Liver (tissue), 3 donors: ENCODE measurements around the gene GALNT9.

Experiments
- FOXA1 ChIP-seq: IDR thresholded peaks from 2 replicates; pipeline ENCODE4 v1.6.1; 2016; ENCODE audit warnings: antibody characterized with exemption
- FOXA2 ChIP-seq: IDR thresholded peaks from 2 replicates; pipeline ENCODE4 v1.6.1; 2016; ENCODE audit warnings: antibody characterized with exemption
- GABPA ChIP-seq, 2 donors: IDR thresholded peaks in 1 of 2; conservative IDR thresholded peaks in 1 of 2; 2 replicates each; pipeline ENCODE4 v1.6.1; 2016; ENCODE audit warnings: antibody characterized with exemption in 2 of 2, mild to moderate bottlenecking in 1 of 2, moderate library complexity in 1 of 2
- HNF4G ChIP-seq: IDR thresholded peaks from 2 replicates; pipeline ENCODE4 v1.6.1; 2016; ENCODE audit warnings: antibody characterized with exemption
- JUND ChIP-seq, 2 donors: IDR thresholded peaks; 2 replicates each; pipeline ENCODE4 v1.6.1; 2016; ENCODE audit warnings: antibody characterized with exemption in 2 of 2
- RAD21 ChIP-seq, 2 donors: IDR thresholded peaks; 2 replicates each; pipeline ENCODE4 v1.6.1; 2016; ENCODE audit warnings: antibody characterized with exemption in 2 of 2, mild to moderate bottlenecking in 2 of 2
- TAF1 ChIP-seq: conservative IDR thresholded peaks from 2 replicates; pipeline ENCODE4 v1.6.1; 2016; ENCODE audit warnings: antibody characterized with exemption, mild to moderate bottlenecking
- TF ChIP-seq, protein P1 (sequence below): fragments of 150-350 bp; IDR thresholded peaks from 2 replicates; pipeline ENCODE4 v1.5.1; 2017; ENCODE audit warnings: improper control_type of control experiment, low read depth, low read length; ENCODE audit not compliant: missing input control
- TF ChIP-seq, protein P2 (sequence below): IDR thresholded peaks from 2 replicates; pipeline ENCODE4 v1.6.1; 2016; ENCODE audit warnings: antibody characterized with exemption
- TF ChIP-seq, protein P3 (sequence below): IDR thresholded peaks from 2 replicates; pipeline ENCODE4 v1.6.1; 2016; ENCODE audit warnings: antibody characterized with exemption, mild to moderate bottlenecking
- TF ChIP-seq, protein P4 (sequence below): IDR thresholded peaks from 2 replicates; pipeline ENCODE4 v1.6.1; 2016; ENCODE audit warnings: antibody characterized with exemption
- donor health status: healthy.
- donor health status: healthy.

DNA sequence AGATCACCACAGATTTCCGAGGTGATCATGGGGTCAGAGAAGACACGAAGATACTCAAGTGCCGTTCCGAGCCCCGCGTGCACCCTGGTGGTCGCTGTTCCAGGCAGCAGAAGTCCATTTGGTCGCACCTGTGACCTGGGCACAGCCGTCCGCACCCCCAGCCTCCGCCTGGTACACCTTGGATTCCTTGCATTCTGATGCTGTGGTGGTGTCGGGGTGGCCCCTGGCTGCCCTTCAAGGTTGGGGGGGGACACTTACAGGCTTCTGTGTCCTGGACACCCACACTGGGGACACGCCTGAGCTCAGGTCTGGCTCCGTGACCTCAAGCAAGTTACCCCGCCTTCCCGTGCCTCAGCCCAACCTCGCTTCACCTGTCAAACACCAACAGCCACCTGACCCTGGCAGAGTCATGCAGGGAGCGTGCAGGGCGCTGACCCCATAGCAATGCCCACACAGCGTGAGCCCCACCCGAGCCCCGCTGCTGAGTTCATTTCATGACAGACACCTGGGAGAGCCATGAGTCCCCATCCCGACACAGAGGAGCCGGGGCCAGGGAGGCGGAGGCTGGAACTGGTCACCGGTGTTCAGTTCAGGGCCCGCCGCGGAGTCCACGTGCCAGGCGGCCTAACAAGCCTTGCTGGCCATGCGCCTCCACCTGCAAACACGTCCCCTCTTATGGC, 17.9 kb upstream of the GALNT9 start:
- TF ChIP-seq, protein P1, sequence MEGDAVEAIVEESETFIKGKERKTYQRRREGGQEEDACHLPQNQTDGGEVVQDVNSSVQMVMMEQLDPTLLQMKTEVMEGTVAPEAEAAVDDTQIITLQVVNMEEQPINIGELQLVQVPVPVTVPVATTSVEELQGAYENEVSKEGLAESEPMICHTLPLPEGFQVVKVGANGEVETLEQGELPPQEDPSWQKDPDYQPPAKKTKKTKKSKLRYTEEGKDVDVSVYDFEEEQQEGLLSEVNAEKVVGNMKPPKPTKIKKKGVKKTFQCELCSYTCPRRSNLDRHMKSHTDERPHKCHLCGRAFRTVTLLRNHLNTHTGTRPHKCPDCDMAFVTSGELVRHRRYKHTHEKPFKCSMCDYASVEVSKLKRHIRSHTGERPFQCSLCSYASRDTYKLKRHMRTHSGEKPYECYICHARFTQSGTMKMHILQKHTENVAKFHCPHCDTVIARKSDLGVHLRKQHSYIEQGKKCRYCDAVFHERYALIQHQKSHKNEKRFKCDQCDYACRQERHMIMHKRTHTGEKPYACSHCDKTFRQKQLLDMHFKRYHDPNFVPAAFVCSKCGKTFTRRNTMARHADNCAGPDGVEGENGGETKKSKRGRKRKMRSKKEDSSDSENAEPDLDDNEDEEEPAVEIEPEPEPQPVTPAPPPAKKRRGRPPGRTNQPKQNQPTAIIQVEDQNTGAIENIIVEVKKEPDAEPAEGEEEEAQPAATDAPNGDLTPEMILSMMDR = no peak
- TF ChIP-seq HNF4G = no peak
- no peak for TF ChIP-seq GABPA (IDR thresholded peaks at IDR 0.05 in 1 of 2, conservative IDR thresholded peaks at IDR 0.05 in 1 of 2)
- no peak for TF ChIP-seq JUND (IDR thresholded peaks at IDR 0.05)
- TF ChIP-seq, protein P2, sequence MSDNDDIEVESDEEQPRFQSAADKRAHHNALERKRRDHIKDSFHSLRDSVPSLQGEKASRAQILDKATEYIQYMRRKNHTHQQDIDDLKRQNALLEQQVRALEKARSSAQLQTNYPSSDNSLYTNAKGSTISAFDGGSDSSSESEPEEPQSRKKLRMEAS = no peak
- TF ChIP-seq, protein P3, sequence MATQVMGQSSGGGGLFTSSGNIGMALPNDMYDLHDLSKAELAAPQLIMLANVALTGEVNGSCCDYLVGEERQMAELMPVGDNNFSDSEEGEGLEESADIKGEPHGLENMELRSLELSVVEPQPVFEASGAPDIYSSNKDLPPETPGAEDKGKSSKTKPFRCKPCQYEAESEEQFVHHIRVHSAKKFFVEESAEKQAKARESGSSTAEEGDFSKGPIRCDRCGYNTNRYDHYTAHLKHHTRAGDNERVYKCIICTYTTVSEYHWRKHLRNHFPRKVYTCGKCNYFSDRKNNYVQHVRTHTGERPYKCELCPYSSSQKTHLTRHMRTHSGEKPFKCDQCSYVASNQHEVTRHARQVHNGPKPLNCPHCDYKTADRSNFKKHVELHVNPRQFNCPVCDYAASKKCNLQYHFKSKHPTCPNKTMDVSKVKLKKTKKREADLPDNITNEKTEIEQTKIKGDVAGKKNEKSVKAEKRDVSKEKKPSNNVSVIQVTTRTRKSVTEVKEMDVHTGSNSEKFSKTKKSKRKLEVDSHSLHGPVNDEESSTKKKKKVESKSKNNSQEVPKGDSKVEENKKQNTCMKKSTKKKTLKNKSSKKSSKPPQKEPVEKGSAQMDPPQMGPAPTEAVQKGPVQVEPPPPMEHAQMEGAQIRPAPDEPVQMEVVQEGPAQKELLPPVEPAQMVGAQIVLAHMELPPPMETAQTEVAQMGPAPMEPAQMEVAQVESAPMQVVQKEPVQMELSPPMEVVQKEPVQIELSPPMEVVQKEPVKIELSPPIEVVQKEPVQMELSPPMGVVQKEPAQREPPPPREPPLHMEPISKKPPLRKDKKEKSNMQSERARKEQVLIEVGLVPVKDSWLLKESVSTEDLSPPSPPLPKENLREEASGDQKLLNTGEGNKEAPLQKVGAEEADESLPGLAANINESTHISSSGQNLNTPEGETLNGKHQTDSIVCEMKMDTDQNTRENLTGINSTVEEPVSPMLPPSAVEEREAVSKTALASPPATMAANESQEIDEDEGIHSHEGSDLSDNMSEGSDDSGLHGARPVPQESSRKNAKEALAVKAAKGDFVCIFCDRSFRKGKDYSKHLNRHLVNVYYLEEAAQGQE = no peak
- TF ChIP-seq TAF1 = no peak
- no peak for TF ChIP-seq RAD21 (IDR thresholded peaks at IDR 0.05)
- no peak for TF ChIP-seq FOXA1
- no peak for TF ChIP-seq FOXA2
- TF ChIP-seq, protein P4, sequence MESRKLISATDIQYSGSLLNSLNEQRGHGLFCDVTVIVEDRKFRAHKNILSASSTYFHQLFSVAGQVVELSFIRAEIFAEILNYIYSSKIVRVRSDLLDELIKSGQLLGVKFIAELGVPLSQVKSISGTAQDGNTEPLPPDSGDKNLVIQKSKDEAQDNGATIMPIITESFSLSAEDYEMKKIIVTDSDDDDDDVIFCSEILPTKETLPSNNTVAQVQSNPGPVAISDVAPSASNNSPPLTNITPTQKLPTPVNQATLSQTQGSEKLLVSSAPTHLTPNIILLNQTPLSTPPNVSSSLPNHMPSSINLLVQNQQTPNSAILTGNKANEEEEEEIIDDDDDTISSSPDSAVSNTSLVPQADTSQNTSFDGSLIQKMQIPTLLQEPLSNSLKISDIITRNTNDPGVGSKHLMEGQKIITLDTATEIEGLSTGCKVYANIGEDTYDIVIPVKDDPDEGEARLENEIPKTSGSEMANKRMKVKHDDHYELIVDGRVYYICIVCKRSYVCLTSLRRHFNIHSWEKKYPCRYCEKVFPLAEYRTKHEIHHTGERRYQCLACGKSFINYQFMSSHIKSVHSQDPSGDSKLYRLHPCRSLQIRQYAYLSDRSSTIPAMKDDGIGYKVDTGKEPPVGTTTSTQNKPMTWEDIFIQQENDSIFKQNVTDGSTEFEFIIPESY = no peak
